A549 (cell line): ENCODE results near the gene EVX1. TPM values are rescaled to one million over a fixed set of nuclear protein-coding genes. Genes with fewer than 3 reads are reported as not detected.

Experiments
- ATAC-seq, 2 experiments: fragments of 200-7000 bp in 1 of 2; fragments of >200 bp in 1 of 2; cut with Nextera tagmentation in 1 of 2; cut with Tn5 transposase in 1 of 2; 3 replicates each; pipeline versions ENCODE4 v1.8.0 to v1.9.1; 2018 to 2020; ENCODE audit warnings: mild to moderate bottlenecking in 1 of 2, moderate library complexity in 1 of 2
- CTCF ChIA-PET: fragments of 300-600 bp; sonication (Branson Sonifier 250); formaldehyde crosslinking; extraction: SDS; loops from one replicate; lab custom pipeline; 2021; ENCODE audit warnings: antibody characterized with exemption, inconsistent platforms; lab: Yijun Ruan, JAX
- POLR2A ChIA-PET: fragments of 350-600 bp; formaldehyde crosslinking; extraction: SDS; loops from one replicate; lab custom pipeline; 2021; ENCODE audit warnings: antibody characterized with exemption, inconsistent platforms; lab: Yijun Ruan, JAX
- DNase-seq, 2 experiments: peaks; one replicate each; pipeline versions ENCODE4 v3.0.0 to v3.0.0-alpha.2; 2011 to 2016; ENCODE audit warnings: low read depth in 1 of 2, low spot score in 1 of 2
- FAIRE-seq: peaks from 2 replicates; lab custom pipeline; 2011; peaks lifted over from hg19 to GRCh38; lab: Jason Lieb, UNC
- H3K27ac ChIP-seq, 2 experiments: fragments of >200 bp; sonication (Bioruptor Twin); formaldehyde crosslinking; 3 replicates each; pipeline ENCODE4 v1.5.1; 2016 to 2017
- H3K4me1 ChIP-seq: fragments of >200 bp; sonication (Bioruptor Twin); formaldehyde crosslinking; 3 replicates; pipeline ENCODE4 v1.6.1; 2016
- H3K4me2 ChIP-seq: fragments of >200 bp; sonication (Bioruptor Twin); formaldehyde crosslinking; 3 replicates; pipeline ENCODE4 v1.6.1; 2016
- H3K4me3 ChIP-seq: fragments of >200 bp; sonication (Bioruptor Twin); formaldehyde crosslinking; 3 replicates; pipeline ENCODE4 v1.5.1; 2016
- H3K9me3 ChIP-seq: fragments of >200 bp; sonication (Bioruptor Twin); formaldehyde crosslinking; 3 replicates; pipeline ENCODE4 v1.6.1; 2016
- BHLHE40 ChIP-seq: IDR thresholded peaks from 2 replicates; pipeline ENCODE4 v1.6.1; 2012; ENCODE audit warnings: low read depth, low read length, inconsistent platforms
- CBX8 ChIP-seq: fragments of 200-600 bp; sonication (generic); IDR thresholded peaks from 2 replicates; pipeline ENCODE4 v1.6.1; 2016
- EHF ChIP-seq: fragments of 250-450 bp; sonication (Bioruptor Pico); IDR thresholded peaks from 2 replicates; pipeline ENCODE4 v1.5.0; 2020; ENCODE audit warnings: mild to moderate bottlenecking
- EHMT2 ChIP-seq: fragments of 200-600 bp; sonication (generic); IDR thresholded peaks from 2 replicates; pipeline ENCODE4 v1.6.1; 2016; ENCODE audit warnings: antibody characterized with exemption, low read depth, mild to moderate bottlenecking, moderate library complexity
- EP300 ChIP-seq, 2 experiments: fragments of >200 bp; sonication (Bioruptor Twin); formaldehyde crosslinking; IDR thresholded peaks; 2 replicates in 1 of 2; 3 replicates in 1 of 2; pipeline ENCODE4 v1.6.1; 2016 to 2017
- ESRRA ChIP-seq: fragments of 150-350 bp; IDR thresholded peaks from 2 replicates; pipeline ENCODE4 v1.6.1; 2014; ENCODE audit warnings: mild to moderate bottlenecking, low read length, borderline replicate concordance
- FOSB ChIP-seq: fragments of 250-450 bp; sonication (Bioruptor Pico); IDR thresholded peaks from 2 replicates; pipeline ENCODE4 v1.5.0; 2020; ENCODE audit warnings: mild to moderate bottlenecking, moderate library complexity
- FOXS1 ChIP-seq: fragments of 250-450 bp; sonication (Bioruptor Pico); IDR thresholded peaks from 2 replicates; pipeline ENCODE4 v1.5.0; 2020; ENCODE audit warnings: mild to moderate bottlenecking, moderate library complexity
- HOXB13 ChIP-seq: fragments of 250-450 bp; sonication (Bioruptor Pico); IDR thresholded peaks from 2 replicates; pipeline ENCODE4 v1.5.0; 2020; ENCODE audit warnings: low read depth, mild to moderate bottlenecking, moderate library complexity
- HOXB5 ChIP-seq: fragments of 250-450 bp; sonication (Bioruptor Pico); IDR thresholded peaks from 2 replicates; pipeline ENCODE4 v1.5.0; 2020; ENCODE audit warnings: mild to moderate bottlenecking, moderate library complexity
- KDM1A ChIP-seq: fragments of 200-600 bp; sonication (generic); IDR thresholded peaks from 2 replicates; pipeline ENCODE4 v1.6.1; 2016; ENCODE audit warnings: low read depth, mild to moderate bottlenecking
- MAZ ChIP-seq: fragments of 150-350 bp; IDR thresholded peaks from 2 replicates; pipeline ENCODE4 v1.6.1; 2014; ENCODE audit warnings: antibody characterized with exemption, low read depth, low read length, borderline replicate concordance
- NPAS2 ChIP-seq: fragments of 250-450 bp; sonication (Bioruptor Pico); IDR thresholded peaks from 2 replicates; pipeline ENCODE4 v1.8.0; 2022; ENCODE audit warnings: mild to moderate bottlenecking, moderate library complexity, borderline replicate concordance
- POLR2A ChIP-seq: IDR thresholded peaks from 2 replicates; pipeline ENCODE4 v1.6.1; 2012; ENCODE audit warnings: mild to moderate bottlenecking, low read length
- RARB ChIP-seq: fragments of 250-450 bp; sonication (Bioruptor Pico); IDR thresholded peaks from 2 replicates; pipeline ENCODE4 v1.8.0; 2021; ENCODE audit warnings: mild to moderate bottlenecking, moderate library complexity
- RFX5 ChIP-seq: fragments of 450-650 bp; IDR thresholded peaks from 2 replicates; pipeline ENCODE4 v1.7.1; 2014; ENCODE audit warnings: antibody characterized with exemption, mild to moderate bottlenecking, moderate library complexity
- RNF2 ChIP-seq: fragments of 200-600 bp; sonication (generic); IDR thresholded peaks from 2 replicates; pipeline ENCODE4 v1.6.1; 2016; ENCODE audit warnings: low read depth, mild to moderate bottlenecking, antibody characterized with exemption, moderate library complexity, borderline replicate concordance
- WGBS: methylation state at CpG from one replicate; pipeline ENCODE4 v1.1.6; 2017; ENCODE audit errors: missing lambda C conversion rate; 5-methylcytosine and 5-hydroxymethylcytosine counted together
- polyA plus RNA-seq, 4 experiments: library from polyadenylated mRNA; depleted of rRNA in 3 of 4; stranded (reverse); fragments of >200 nt; fragmentation: RNase III in 1 of 4; extraction: RNeasy Plus Mini Kit Qiagen cat#74134 plus additional on column Dnase treatment in 1 of 4; gene quantifications; 2 replicates in 3 of 4; 3 replicates in 1 of 4; pipeline ENCODE4 v1.2.3, GENCODE V29; 2011 to 2017
- TF ChIP-seq, protein P1 (sequence below): fragments of 250-450 bp; sonication (Bioruptor Pico); IDR thresholded peaks from 2 replicates; pipeline ENCODE4 v1.5.0; 2021; ENCODE audit warnings: mild to moderate bottlenecking, moderate library complexity, borderline replicate concordance
- TF ChIP-seq, protein P2 (sequence below): IDR thresholded peaks from 2 replicates; pipeline ENCODE4 v1.6.1; 2012

EVX1 gene
- polyA plus RNA-seq, 2 of the 4 experiments (the other 2 are of a cell fraction): 0.05 to 0.08 TPM

DNA sequence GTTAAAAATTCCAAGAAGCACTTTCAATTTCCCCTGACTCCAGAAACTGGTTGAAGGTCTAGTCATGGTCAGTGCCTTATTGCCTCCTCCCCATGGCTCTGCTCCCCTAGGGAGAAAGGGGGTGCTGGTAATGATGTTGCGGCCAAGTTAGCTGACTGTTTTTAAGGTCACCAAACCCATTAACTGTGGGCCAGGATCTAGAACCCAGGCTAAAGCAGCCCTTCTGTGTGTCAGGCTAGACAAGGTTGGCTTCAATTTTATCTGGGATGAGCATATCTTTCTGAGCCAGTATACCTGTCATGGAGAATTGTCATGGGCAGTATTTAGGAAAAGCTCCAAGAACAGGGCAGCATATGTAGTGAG lies 31.5 kb upstream of the EVX1 start:
- CTCF ChIA-PET: interaction anchor here (0.6 to 3.8 kb wide), 41 partner anchors 8 to 886 kb away, joined by 3 to 48 read pairs (median 5); partner anchors contain the start of genes EVX1 and HOXA13
- ATAC-seq: no peak
- H3K4me3 ChIP-seq: no peak overlapping the region
- 81% methylated on average over 1 of the region's 1 CpG for WGBS
- TF ChIP-seq RNF2: no peak
- no peak for TF ChIP-seq FOSB (CRISPR knock-in tag)
- TF ChIP-seq, protein P1, sequence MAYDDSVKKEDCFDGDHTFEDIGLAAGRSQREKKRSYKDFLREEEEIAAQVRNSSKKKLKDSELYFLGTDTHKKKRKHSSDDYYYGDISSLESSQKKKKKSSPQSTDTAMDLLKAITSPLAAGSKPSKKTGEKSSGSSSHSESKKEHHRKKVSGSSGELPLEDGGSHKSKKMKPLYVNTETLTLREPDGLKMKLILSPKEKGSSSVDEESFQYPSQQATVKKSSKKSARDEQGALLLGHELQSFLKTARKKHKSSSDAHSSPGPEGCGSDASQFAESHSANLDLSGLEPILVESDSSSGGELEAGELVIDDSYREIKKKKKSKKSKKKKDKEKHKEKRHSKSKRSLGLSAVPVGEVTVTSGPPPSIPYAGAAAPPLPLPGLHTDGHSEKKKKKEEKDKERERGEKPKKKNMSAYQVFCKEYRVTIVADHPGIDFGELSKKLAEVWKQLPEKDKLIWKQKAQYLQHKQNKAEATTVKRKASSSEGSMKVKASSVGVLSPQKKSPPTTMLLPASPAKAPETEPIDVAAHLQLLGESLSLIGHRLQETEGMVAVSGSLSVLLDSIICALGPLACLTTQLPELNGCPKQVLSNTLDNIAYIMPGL (CRISPR knock-in tag): no peak
- no peak for TF ChIP-seq CBX8
- no peak for TF ChIP-seq KDM1A
- TF ChIP-seq HOXB5 (CRISPR knock-in tag): no peak
- no peak for TF ChIP-seq NPAS2 (CRISPR knock-in tag)
- TF ChIP-seq ESRRA: no peak
- no peak for TF ChIP-seq RFX5
- no peak for TF ChIP-seq RARB (CRISPR knock-in tag)
- TF ChIP-seq, protein P2, sequence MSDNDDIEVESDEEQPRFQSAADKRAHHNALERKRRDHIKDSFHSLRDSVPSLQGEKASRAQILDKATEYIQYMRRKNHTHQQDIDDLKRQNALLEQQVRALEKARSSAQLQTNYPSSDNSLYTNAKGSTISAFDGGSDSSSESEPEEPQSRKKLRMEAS: no peak
- TF ChIP-seq, all 56 proteins: peak for 0
- peaks cover 12% of the 10 kb centered on the region; the same call in 2 of the 3 replicates for H3K4me1 ChIP-seq
- no peaks in the 10 kb centered on the region for H3K9me3 ChIP-seq
- H3K4me2 ChIP-seq: peak overlapping the region; percentile 72
- DNase-seq (no peak), FAIRE-seq (no peak)
- H3K27ac ChIP-seq: peak overlapping the region; percentile 50 to 69; a peak in 4 of 6 replicates
- POLR2A ChIA-PET: no interaction called here

- CTCF ChIA-PET: interaction anchor here (1.0 to 3.8 kb wide), 19 partner anchors 7 to 885 kb away, joined by 3 to 48 read pairs (median 12); partner anchors contain the start of gene HOXA13
- 0 out of 2 replicates have a peak, but pooled peaks have one; percentile 54 for TF ChIP-seq CBX8
- TF ChIP-seq RNF2: peak; percentile 53; the same call in 1 of the 2 replicates
- TF ChIP-seq EP300 (IDR thresholded peaks at IDR 0.05): no peak
- TF ChIP-seq, all 56 proteins: peak for 2
- 84% methylated on average over 3 of the region's 3 CpGs for WGBS
- no peaks in the 10 kb centered on the region for H3K9me3 ChIP-seq
- no peak overlapping the region for H3K4me2 ChIP-seq
- H3K27ac ChIP-seq: no peak overlapping the region
- DNase-seq (no peak), FAIRE-seq (no peak), ATAC-seq (no peak)
- POLR2A ChIA-PET: no interaction called here
- H3K4me3 ChIP-seq: no peak overlapping the region
- H3K4me1 ChIP-seq: peaks cover 12% of the 10 kb centered on the region; the same call in 2 of the 3 replicates
Observed at GRCh38 chr7:27211764-27212204, 30.8 kb upstream of the EVX1 start.

- Histone ChIP-seq H3K4me2 (no peak overlapping the region), H3K27ac (no peak overlapping the region), H3K4me1 (peaks cover 12% of the 10 kb centered on the region; the same call in 2 of the 3 replicates), H3K9me3 (no peaks in the 10 kb centered on the region), H3K4me3 (no peak overlapping the region)
- 87% methylated on average over 43 of the region's 52 CpGs for WGBS
- no peak for DNase-seq
- ATAC-seq: no peak
- POLR2A ChIA-PET: no interaction called here
- TF ChIP-seq BHLHE40 (no peak), FOXS1 (CRISPR knock-in tag) (no peak), POLR2A (no peak), HOXB13 (CRISPR knock-in tag) (no peak), HOXB5 (CRISPR knock-in tag) (no peak), EHF (CRISPR knock-in tag) (no peak), EHMT2 (no peak), MAZ (no peak), RNF2 (no peak), CBX8 (no peak), RFX5 (no peak)
- CTCF ChIA-PET: interaction anchor here (1.1 to 3.8 kb wide), 6 partner anchors 12 to 881 kb away, joined by 3 to 48 read pairs (median 8); no protein-coding TSS in a partner anchor
- FAIRE-seq: no peak
Observed at GRCh38 chr7:27212497-27213432, 29.8 kb upstream of the EVX1 start.
